HepG2 (cell line): ENCODE measurements around the gene RPH3AL.

Experiments used
- EHMT2 ChIP-seq: fragments of 200-600 bp; sonication (generic); IDR thresholded peaks from 2 replicates; pipeline ENCODE4 v1.7.0; 2017; ENCODE audit warnings: antibody characterized with exemption, low read depth, low read length, borderline replicate concordance
- TF ChIP-seq, protein P1 (sequence below): IDR thresholded peaks from 2 replicates; pipeline ENCODE4 v1.6.1; 2016; ENCODE audit warnings: missing compliant biosample characterization, missing genetic modification reagents, borderline replicate concordance
- TF ChIP-seq, protein P2 (sequence below): sonication (generic); formaldehyde crosslinking; IDR thresholded peaks from 2 replicates; pipeline ENCODE4 v1.4.0; 2020; ENCODE audit warnings: mild to moderate bottlenecking, low read depth, missing genetic modification reagents
- TF ChIP-seq, protein P3 (sequence below): sonication (generic); formaldehyde crosslinking; IDR thresholded peaks from 2 replicates; pipeline ENCODE4 v1.4.0; 2020; ENCODE audit warnings: missing genetic modification reagents, borderline replicate concordance

DNA sequence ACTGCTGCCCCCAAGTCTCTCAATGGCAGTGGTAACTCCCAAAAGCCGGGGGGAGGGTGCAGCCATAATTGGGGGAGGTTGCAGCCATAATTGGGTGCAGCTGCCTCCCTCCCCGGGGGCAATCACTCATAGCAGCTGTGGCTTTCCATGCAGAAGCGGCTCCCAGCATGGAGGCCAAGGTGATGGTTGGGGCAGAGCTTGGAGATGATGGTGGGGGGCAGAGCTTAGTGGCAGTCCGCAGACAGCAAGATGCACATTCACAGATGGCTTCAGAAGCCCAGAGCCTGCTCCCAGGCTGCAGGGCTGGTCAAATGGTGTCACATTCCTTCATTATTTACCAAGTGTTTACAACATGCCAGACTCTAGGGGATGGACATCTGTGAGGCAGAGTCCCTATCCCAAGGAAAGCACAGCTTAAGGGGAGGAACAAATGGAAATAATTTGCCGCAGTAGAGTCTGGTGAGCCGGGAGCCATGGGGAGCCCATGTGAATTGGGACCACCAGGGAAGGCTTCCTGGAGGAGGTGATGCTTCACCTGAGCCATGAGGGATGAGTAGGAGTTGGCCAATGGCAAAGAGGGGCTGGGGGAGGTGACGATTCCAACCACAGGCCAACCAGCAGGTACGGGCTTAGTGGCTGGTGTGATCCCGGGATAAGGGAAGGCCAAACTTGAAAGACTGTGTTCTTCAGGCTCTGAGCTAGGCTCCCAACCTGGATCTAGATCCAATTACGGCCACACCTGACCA lies 179.3 kb downstream of the RPH3AL start:
- TF ChIP-seq, protein P1, sequence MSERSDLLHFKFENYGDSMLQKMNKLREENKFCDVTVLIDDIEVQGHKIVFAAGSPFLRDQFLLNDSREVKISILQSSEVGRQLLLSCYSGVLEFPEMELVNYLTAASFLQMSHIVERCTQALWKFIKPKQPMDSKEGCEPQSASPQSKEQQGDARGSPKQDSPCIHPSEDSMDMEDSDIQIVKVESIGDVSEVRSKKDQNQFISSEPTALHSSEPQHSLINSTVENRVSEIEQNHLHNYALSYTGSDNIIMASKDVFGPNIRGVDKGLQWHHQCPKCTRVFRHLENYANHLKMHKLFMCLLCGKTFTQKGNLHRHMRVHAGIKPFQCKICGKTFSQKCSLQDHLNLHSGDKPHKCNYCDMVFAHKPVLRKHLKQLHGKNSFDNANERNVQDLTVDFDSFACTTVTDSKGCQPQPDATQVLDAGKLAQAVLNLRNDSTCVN (CRISPR knock-in tag), result no peak
- TF ChIP-seq EHMT2, result no peak
- TF ChIP-seq, protein P2, sequence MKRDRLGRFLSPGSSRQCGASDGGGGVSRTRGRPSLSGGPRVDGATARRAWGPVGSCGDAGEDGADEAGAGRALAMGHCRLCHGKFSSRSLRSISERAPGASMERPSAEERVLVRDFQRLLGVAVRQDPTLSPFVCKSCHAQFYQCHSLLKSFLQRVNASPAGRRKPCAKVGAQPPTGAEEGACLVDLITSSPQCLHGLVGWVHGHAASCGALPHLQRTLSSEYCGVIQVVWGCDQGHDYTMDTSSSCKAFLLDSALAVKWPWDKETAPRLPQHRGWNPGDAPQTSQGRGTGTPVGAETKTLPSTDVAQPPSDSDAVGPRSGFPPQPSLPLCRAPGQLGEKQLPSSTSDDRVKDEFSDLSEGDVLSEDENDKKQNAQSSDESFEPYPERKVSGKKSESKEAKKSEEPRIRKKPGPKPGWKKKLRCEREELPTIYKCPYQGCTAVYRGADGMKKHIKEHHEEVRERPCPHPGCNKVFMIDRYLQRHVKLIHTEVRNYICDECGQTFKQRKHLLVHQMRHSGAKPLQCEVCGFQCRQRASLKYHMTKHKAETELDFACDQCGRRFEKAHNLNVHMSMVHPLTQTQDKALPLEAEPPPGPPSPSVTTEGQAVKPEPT, result no peak
- TF ChIP-seq, protein P3, sequence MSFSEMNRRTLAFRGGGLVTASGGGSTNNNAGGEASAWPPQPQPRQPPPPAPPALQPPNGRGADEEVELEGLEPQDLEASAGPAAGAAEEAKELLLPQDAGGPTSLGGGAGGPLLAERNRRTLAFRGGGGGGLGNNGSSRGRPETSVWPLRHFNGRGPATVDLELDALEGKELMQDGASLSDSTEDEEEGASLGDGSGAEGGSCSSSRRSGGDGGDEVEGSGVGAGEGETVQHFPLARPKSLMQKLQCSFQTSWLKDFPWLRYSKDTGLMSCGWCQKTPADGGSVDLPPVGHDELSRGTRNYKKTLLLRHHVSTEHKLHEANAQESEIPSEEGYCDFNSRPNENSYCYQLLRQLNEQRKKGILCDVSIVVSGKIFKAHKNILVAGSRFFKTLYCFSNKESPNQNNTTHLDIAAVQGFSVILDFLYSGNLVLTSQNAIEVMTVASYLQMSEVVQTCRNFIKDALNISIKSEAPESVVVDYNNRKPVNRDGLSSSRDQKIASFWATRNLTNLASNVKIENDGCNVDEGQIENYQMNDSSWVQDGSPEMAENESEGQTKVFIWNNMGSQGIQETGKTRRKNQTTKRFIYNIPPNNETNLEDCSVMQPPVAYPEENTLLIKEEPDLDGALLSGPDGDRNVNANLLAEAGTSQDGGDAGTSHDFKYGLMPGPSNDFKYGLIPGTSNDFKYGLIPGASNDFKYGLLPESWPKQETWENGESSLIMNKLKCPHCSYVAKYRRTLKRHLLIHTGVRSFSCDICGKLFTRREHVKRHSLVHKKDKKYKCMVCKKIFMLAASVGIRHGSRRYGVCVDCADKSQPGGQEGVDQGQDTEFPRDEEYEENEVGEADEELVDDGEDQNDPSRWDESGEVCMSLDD (CRISPR knock-in tag), result no peak
